SIG-M5 treated with dmso at 0.1 percent for 504 hours (cell line): Measurements from ENCODE around the gene SYK.
"Not testable (repeated sequence)": the region's sequence is repeated elsewhere in the genome, so short reads cannot be mapped to it uniquely, and the experiment has no call there.

ENCODE experiments used
- DNase-seq: peaks from one replicate; lab custom pipeline; 2025; ENCODE audit not compliant: unreplicated experiment; lab: John Stamatoyannopoulos, UW

SYK gene

GRCh38 chr9:90801241-90801972, at the start of gene SYK:
SYK (plus strand) TSS chr9:90801819; CDS start chr9:90843899, 42,080 bp downstream.
- DNase-seq = peak; percentile 77

GRCh38 chr9:90755514-90756371, 45.9 kb upstream of the SYK start:
- peak; percentile 11 for DNase-seq

- not testable (repeated sequence) for DNase-seq
Observed at GRCh38 chr9:90760577-90760976, 41.0 kb upstream of the SYK start.

GRCh38 chr9:90766731-90767130, 34.9 kb upstream of the SYK start:
- DNase-seq = no peak

GRCh38 chr9:90767523-90768100, 34.0 kb upstream of the SYK start:
- no peak for DNase-seq

GRCh38 chr9:90770182-90770738, 31.4 kb upstream of the SYK start:
- DNase-seq = peak; percentile 54

- no peak for DNase-seq
Observed at GRCh38 chr9:90770927-90771326, 30.7 kb upstream of the SYK start.

GRCh38 chr9:90772386-90772785, 29.2 kb upstream of the SYK start:
- DNase-seq = no peak

- peak; percentile 14 for DNase-seq
Observed at GRCh38 chr9:90773617-90774016, 28.0 kb upstream of the SYK start.

- DNase-seq = no peak
Observed at GRCh38 chr9:90774071-90774470, 27.5 kb upstream of the SYK start.

- DNase-seq = peak; percentile 24
Observed at GRCh38 chr9:90774682-90775081, 26.9 kb upstream of the SYK start.

GRCh38 chr9:90775657-90776056, 26.0 kb upstream of the SYK start:
- DNase-seq = no peak

GRCh38 chr9:90778746-90779145, 22.9 kb upstream of the SYK start:
- DNase-seq = no peak

GRCh38 chr9:90783552-90783951, 18.1 kb upstream of the SYK start:
- DNase-seq = no peak

GRCh38 chr9:90783964-90784363, 17.7 kb upstream of the SYK start:
- DNase-seq = no peak

GRCh38 chr9:90787771-90788460, 13.7 kb upstream of the SYK start:
- no peak for DNase-seq

- not testable (repeated sequence) for DNase-seq
Observed at GRCh38 chr9:90788527-90788926, 13.1 kb upstream of the SYK start.

- DNase-seq = no peak
Observed at GRCh38 chr9:90789408-90789807, 12.2 kb upstream of the SYK start.

- no peak for DNase-seq
Observed at GRCh38 chr9:90789862-90790261, 11.8 kb upstream of the SYK start.

- not testable (repeated sequence) for DNase-seq
Observed at GRCh38 chr9:90793024-90793423, 8.6 kb upstream of the SYK start.

GRCh38 chr9:90793729-90794128, 7.9 kb upstream of the SYK start:
- no peak for DNase-seq
